WTC11 (cell line): Measurements from ENCODE around the gene FGFR3. TPM values are rescaled to one million over a fixed set of nuclear protein-coding genes. Genes with fewer than 3 reads are reported as not detected.

Experiments
- ATAC-seq: fragments of 200-7000 bp; cut with Tn5 transposase; 2 replicates; pipeline ENCODE4 v1.10.0; 2021; ENCODE audit warnings: mild to moderate bottlenecking, moderate library complexity
- CTCF ChIA-PET: fragments of 300-600 bp; sonication (Branson Sonifier 250); formaldehyde crosslinking; loops from one replicate; lab custom pipeline; 2021; ENCODE audit warnings: antibody characterized with exemption; lab: Charles Lee
- POLR2A ChIA-PET: fragments of 350-600 bp; sonication (Branson Sonifier 250); formaldehyde crosslinking; loops from one replicate; lab custom pipeline; 2021; ENCODE audit warnings: antibody characterized with exemption; lab: Charles Lee
- DNase-seq: peaks from one replicate; pipeline ENCODE4 v3.0.0; 2021; ENCODE audit warnings: low spot score
- H3K27ac Mint-ChIP-seq: 2 replicates; pipeline ENCODE4 v1.8.0; 2021; ENCODE audit warnings: mixed read lengths
- H3K27me3 Mint-ChIP-seq: 2 replicates; pipeline ENCODE4 v1.8.0; 2021; ENCODE audit warnings: low read depth, mild to moderate bottlenecking, moderate library complexity, mixed read lengths
- H3K36me3 Mint-ChIP-seq: 2 replicates; pipeline ENCODE4 v1.8.0; 2021; ENCODE audit warnings: mixed read lengths
- H3K4me1 Mint-ChIP-seq: 2 replicates; pipeline ENCODE4 v1.8.0; 2022; ENCODE audit warnings: mixed read lengths
- H3K4me3 Mint-ChIP-seq: 2 replicates; pipeline ENCODE4 v1.8.0; 2021; ENCODE audit warnings: mild to moderate bottlenecking, moderate library complexity, mixed read lengths
- H3K9me3 Mint-ChIP-seq: 2 replicates; pipeline ENCODE4 v1.8.0; 2021; ENCODE audit warnings: mixed read lengths
- EMX1 ChIP-seq: fragments of 250-450 bp; sonication (Bioruptor Pico); IDR thresholded peaks from 2 replicates; pipeline ENCODE4 v1.8.0; 2021; ENCODE audit warnings: mild to moderate bottlenecking
- ETV6 ChIP-seq: sonication (generic); formaldehyde crosslinking; IDR thresholded peaks from 2 replicates; pipeline ENCODE4 v1.8.1; 2022; ENCODE audit warnings: mild to moderate bottlenecking, missing genetic modification reagents
- NFE2L1 ChIP-seq: sonication (generic); formaldehyde crosslinking; IDR thresholded peaks from 2 replicates; pipeline ENCODE4 v1.8.1; 2023; ENCODE audit warnings: missing genetic modification reagents
- OVOL2 ChIP-seq: fragments of 250-450 bp; sonication (Bioruptor Pico); IDR thresholded peaks from 2 replicates; pipeline ENCODE4 v1.9.0; 2021; ENCODE audit warnings: mild to moderate bottlenecking, borderline replicate concordance
- ZNF138 ChIP-seq: sonication (generic); formaldehyde crosslinking; conservative IDR thresholded peaks from 2 replicates; pipeline ENCODE4 v1.8.1; 2022; ENCODE audit warnings: mild to moderate bottlenecking, moderate library complexity, missing genetic modification reagents
- ZNF232 ChIP-seq: sonication (generic); formaldehyde crosslinking; IDR thresholded peaks from 2 replicates; pipeline ENCODE4 v1.8.0; 2022; ENCODE audit warnings: mild to moderate bottlenecking, missing genetic modification reagents
- total RNA-seq: library from RNA; stranded (reverse); gene quantifications from 3 replicates; pipeline ENCODE4 v1.2.3, GENCODE V29; 2021
- TF ChIP-seq, protein P1 (sequence below): sonication (generic); formaldehyde crosslinking; IDR thresholded peaks from 2 replicates; pipeline ENCODE4 v1.8.0; 2022; ENCODE audit warnings: missing genetic modification reagents
- TF ChIP-seq, protein P2 (sequence below): fragments of 200-600 bp; IDR thresholded peaks from 2 replicates; pipeline ENCODE4 v1.8.0; 2022; ENCODE audit warnings: antibody characterized with exemption
- TF ChIP-seq, protein P3 (sequence below): sonication (generic); formaldehyde crosslinking; IDR thresholded peaks from 2 replicates; pipeline ENCODE4 v1.8.0; 2023; ENCODE audit warnings: missing genetic modification reagents
- TF ChIP-seq, protein P4 (sequence below): fragments of 250-450 bp; sonication (Bioruptor Pico); conservative IDR thresholded peaks from 2 replicates; pipeline ENCODE4 v1.9.0; 2021; ENCODE audit warnings: mild to moderate bottlenecking
- TF ChIP-seq, protein P5 (sequence below): sonication (generic); formaldehyde crosslinking; IDR thresholded peaks from 2 replicates; pipeline ENCODE4 v1.8.0; 2022; ENCODE audit warnings: mild to moderate bottlenecking, missing genetic modification reagents

FGFR3 gene
- total RNA-seq, 1 experiment from 2014 or later = 19.9 TPM

DNA sequence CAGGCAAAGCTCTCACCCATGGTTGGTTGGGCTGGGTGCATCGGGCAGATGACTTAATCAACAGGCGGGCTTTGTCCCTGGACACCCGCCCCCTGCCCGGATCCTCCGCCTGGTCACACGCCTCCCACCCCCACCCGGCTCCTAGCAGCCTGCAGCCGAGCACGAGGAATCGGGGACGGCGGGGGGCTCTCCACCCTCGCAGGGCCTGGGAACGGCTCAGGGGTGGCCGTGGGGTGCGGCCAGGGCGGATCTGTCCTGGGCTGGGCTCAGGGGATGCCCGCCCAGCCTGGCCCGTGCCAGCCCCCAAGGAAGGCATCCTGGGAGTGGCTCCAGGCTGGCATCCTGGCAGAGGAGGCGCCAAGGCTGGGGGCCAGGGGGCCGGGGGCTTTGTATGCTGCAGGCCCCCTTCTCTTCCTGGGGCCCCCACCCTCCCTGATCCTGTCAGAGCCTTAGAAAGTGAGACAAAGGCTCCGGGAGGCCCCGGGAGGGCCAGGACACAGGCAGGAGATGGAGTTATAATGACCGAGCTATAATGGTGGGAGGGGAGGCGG is 32.5 kb upstream of the FGFR3 start (continued):
- TF ChIP-seq, protein P1, sequence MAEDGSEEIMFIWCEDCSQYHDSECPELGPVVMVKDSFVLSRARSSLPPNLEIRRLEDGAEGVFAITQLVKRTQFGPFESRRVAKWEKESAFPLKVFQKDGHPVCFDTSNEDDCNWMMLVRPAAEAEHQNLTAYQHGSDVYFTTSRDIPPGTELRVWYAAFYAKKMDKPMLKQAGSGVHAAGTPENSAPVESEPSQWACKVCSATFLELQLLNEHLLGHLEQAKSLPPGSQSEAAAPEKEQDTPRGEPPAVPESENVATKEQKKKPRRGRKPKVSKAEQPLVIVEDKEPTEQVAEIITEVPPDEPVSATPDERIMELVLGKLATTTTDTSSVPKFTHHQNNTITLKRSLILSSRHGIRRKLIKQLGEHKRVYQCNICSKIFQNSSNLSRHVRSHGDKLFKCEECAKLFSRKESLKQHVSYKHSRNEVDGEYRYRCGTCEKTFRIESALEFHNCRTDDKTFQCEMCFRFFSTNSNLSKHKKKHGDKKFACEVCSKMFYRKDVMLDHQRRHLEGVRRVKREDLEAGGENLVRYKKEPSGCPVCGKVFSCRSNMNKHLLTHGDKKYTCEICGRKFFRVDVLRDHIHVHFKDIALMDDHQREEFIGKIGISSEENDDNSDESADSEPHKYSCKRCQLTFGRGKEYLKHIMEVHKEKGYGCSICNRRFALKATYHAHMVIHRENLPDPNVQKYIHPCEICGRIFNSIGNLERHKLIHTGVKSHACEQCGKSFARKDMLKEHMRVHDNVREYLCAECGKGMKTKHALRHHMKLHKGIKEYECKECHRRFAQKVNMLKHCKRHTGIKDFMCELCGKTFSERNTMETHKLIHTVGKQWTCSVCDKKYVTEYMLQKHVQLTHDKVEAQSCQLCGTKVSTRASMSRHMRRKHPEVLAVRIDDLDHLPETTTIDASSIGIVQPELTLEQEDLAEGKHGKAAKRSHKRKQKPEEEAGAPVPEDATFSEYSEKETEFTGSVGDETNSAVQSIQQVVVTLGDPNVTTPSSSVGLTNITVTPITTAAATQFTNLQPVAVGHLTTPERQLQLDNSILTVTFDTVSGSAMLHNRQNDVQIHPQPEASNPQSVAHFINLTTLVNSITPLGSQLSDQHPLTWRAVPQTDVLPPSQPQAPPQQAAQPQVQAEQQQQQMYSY = no peak
- TF ChIP-seq, protein P2, sequence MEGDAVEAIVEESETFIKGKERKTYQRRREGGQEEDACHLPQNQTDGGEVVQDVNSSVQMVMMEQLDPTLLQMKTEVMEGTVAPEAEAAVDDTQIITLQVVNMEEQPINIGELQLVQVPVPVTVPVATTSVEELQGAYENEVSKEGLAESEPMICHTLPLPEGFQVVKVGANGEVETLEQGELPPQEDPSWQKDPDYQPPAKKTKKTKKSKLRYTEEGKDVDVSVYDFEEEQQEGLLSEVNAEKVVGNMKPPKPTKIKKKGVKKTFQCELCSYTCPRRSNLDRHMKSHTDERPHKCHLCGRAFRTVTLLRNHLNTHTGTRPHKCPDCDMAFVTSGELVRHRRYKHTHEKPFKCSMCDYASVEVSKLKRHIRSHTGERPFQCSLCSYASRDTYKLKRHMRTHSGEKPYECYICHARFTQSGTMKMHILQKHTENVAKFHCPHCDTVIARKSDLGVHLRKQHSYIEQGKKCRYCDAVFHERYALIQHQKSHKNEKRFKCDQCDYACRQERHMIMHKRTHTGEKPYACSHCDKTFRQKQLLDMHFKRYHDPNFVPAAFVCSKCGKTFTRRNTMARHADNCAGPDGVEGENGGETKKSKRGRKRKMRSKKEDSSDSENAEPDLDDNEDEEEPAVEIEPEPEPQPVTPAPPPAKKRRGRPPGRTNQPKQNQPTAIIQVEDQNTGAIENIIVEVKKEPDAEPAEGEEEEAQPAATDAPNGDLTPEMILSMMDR = no peak
- TF ChIP-seq, protein P3, sequence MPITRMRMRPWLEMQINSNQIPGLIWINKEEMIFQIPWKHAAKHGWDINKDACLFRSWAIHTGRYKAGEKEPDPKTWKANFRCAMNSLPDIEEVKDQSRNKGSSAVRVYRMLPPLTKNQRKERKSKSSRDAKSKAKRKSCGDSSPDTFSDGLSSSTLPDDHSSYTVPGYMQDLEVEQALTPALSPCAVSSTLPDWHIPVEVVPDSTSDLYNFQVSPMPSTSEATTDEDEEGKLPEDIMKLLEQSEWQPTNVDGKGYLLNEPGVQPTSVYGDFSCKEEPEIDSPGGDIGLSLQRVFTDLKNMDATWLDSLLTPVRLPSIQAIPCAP (CRISPR knock-in tag) = no peak
- TF ChIP-seq ZNF138 (CRISPR knock-in tag) = no peak
- no peak for TF ChIP-seq ETV6 (CRISPR knock-in tag)
- no peak for TF ChIP-seq OVOL2

DNA sequence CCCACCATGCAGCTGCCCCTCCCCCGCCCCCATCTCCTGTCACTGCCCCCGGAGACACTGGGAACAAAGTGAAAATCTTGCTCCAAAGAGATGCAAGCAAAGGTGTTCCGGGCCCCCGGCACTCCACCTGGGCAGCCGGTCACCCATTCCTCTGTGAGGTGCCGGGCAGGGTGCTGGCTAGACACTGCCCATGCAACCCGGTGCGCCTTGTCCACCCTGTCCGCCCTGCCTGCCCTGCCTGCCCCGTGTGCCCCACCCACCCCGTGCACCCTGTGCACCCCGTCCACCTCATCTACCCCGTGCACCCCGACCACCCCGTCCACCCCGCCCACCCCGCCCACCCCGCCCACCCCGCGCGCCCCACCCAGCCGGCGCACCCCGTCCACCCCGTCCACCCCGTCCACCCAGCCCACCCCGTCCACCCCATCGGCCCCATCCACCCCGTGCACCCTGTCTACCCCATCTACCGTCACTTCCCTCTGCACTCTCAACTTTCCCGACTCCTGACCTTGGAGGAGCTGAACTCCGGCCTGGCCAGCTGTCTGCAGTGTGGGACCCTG is 31.9 kb upstream of the FGFR3 start:
- CTCF ChIA-PET = interaction anchor here (1.8 to 4.7 kb wide), 2 partner anchors 13 to 17 kb away, joined by 6 to 44 read pairs; no protein-coding TSS in a partner anchor
- H3K9me3 Mint-ChIP-seq = no peaks in the 10 kb centered on the region
- no peak overlapping the region for H3K4me3 Mint-ChIP-seq
- H3K4me1 Mint-ChIP-seq = peaks cover 4% of the 10 kb centered on the region; the same call in 1 of the 2 replicates
- H3K27me3 Mint-ChIP-seq = no peaks in the 10 kb centered on the region
- POLR2A ChIA-PET = interaction anchor here (1.4 kb wide), 1 partner anchor 9 kb away, joined by 3 read pairs; no protein-coding TSS in a partner anchor
- TF ChIP-seq ZNF232 (CRISPR knock-in tag) (no peak), EMX1 (CRISPR knock-in tag) (no peak), NFE2L1 (CRISPR knock-in tag) (no peak), ZNF138 (CRISPR knock-in tag) (no peak)
- TF ChIP-seq, protein P4, sequence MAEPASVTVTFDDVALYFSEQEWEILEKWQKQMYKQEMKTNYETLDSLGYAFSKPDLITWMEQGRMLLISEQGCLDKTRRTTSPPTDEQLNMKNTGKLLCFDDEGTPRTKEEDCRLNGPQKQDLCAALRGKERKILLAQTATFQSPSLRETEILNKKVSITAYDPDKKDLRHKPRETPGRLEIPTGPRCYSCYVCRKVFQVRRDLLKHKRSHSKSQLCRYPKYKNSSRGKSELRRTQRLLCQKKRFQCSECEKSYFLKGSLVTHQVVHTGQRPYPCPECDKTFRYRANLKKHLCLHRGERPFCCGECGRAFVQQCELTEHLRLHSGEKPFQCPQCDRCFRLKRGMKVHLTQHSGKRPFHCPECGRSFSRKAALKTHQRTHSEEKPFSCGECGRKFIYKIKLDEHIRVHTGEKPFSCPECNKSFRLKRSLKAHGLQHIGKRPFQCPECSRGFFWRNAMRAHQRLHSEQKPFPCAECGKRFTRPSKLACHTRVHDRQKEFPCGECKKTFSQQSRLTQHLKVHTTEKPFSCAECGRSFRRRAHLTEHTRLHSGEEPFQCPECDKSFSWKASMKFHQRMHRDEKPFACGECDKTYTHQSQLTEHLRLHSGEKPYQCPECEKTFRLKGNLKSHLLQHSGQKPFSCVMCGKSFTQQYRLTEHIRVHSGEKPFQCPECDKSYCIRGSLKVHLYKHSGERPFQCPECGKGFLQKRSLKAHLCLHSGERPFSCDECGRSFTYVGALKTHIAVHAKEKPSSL = no peak
- TF ChIP-seq, protein P5, sequence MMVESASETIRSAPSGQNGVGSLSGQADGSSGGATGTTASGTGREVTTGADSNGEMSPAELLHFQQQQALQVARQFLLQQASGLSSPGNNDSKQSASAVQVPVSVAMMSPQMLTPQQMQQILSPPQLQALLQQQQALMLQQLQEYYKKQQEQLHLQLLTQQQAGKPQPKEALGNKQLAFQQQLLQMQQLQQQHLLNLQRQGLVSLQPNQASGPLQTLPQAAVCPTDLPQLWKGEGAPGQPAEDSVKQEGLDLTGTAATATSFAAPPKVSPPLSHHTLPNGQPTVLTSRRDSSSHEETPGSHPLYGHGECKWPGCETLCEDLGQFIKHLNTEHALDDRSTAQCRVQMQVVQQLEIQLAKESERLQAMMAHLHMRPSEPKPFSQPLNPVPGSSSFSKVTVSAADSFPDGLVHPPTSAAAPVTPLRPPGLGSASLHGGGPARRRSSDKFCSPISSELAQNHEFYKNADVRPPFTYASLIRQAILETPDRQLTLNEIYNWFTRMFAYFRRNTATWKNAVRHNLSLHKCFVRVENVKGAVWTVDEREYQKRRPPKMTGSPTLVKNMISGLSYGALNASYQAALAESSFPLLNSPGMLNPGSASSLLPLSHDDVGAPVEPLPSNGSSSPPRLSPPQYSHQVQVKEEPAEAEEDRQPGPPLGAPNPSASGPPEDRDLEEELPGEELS (CRISPR knock-in tag) = no peak
- DNase-seq (no peak), ATAC-seq (no peak)
- no peaks in the 10 kb centered on the region for H3K36me3 Mint-ChIP-seq
- H3K27ac Mint-ChIP-seq = no peak overlapping the region
